ENCODE results near the gene ERFE.

Gene ERFE

GRCh38 chr2:238171575-238172187 lies 12.9 kb downstream of the ERFE start:
- no peak for TF ChIP-seq CTCF (IDR thresholded peaks at IDR 0.05; ENCODE audit: low read depth, low read length, missing control alignments)
- in situ Hi-C loops (cut with HindIII; ENCODE audit: low sequenced_read_pairs) = no loop called here
- DNase-seq (ENCODE audit: low read depth) = no peak
- no peak overlapping the region for H3K4me3 ChIP-seq (ENCODE audit: low read depth, low read length)

DNA sequence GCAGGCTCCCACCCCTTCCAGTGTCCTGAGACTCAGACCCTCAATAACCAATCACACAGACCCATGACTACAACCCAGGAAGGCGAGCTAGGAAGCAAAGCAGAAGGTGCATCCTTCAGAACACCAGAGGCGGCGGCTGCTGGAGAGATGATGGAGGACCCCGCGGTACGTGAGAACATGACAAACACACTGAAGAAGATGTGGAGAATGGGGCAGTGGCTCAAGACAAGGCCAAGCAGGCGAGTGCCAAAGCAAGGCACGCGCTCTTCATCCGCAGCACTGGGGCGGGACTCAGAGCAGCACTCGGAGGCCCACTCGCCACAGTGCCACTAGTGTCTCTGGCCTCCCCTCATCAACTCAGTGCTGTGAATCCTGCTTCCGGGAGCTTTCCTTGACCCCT lies 13.7 kb downstream of the ERFE start:
- no peak for DNase-seq (ENCODE audit: low read depth)
- in situ Hi-C loops (cut with HindIII; ENCODE audit: low sequenced_read_pairs) = no loop called here
- H3K4me3 ChIP-seq (ENCODE audit: low read depth, low read length) = no peak overlapping the region
- no peak for TF ChIP-seq CTCF (IDR thresholded peaks at IDR 0.05; ENCODE audit: low read depth, low read length, missing control alignments)

DNA sequence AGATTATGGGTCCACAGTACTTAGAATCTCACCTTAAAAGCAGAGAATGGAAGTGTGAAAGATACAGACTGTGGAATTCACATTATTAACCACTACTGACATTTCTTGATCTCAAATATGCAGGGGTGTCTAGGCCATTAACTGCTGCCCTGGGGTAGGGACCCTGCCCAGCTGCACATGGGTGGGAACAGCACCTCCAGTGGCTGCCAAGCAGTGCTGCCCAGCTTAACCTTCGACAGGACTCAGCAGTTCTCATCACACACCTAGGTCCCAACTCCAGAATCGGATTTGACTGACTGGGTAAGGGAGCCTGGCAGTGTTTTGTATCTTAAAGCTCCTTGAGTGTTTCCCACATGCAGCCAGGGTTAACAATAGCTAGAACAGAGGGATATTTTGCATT lies 14.9 kb downstream of the ERFE start:
- in situ Hi-C loops (cut with HindIII; ENCODE audit: low sequenced_read_pairs) = no loop called here
- no peak for TF ChIP-seq CTCF (IDR thresholded peaks at IDR 0.05; ENCODE audit: low read depth, low read length, missing control alignments)
- DNase-seq (ENCODE audit: low read depth) = no peak
- no peak overlapping the region for H3K4me3 ChIP-seq (ENCODE audit: low read depth, low read length)

- no peak overlapping the region for H3K4me3 ChIP-seq (ENCODE audit: low read depth, low read length)
- in situ Hi-C loops (cut with HindIII; ENCODE audit: low sequenced_read_pairs) = no loop called here
- no peak for TF ChIP-seq CTCF (IDR thresholded peaks at IDR 0.05; ENCODE audit: low read depth, low read length, missing control alignments)
- DNase-seq (ENCODE audit: low read depth) = no peak
Measured at GRCh38 chr2:238174291-238174690, 15.5 kb downstream of the ERFE start.

GRCh38 chr2:238174701-238175100 lies 15.9 kb downstream of the ERFE start:
- in situ Hi-C loops (cut with HindIII; ENCODE audit: low sequenced_read_pairs) = no loop called here
- H3K4me3 ChIP-seq (ENCODE audit: low read depth, low read length) = no peak overlapping the region
- no peak for TF ChIP-seq CTCF (IDR thresholded peaks at IDR 0.05; ENCODE audit: low read depth, low read length, missing control alignments)
- no peak for DNase-seq (ENCODE audit: low read depth)

GRCh38 chr2:238176613-238177012 lies 17.8 kb downstream of the ERFE start:
- H3K4me3 ChIP-seq (ENCODE audit: low read depth, low read length) = no peak overlapping the region
- in situ Hi-C loops (cut with HindIII; ENCODE audit: low sequenced_read_pairs) = no loop called here
- no peak for DNase-seq (ENCODE audit: low read depth)
- TF ChIP-seq CTCF (IDR thresholded peaks at IDR 0.05; ENCODE audit: low read depth, low read length, missing control alignments) = no peak
